HuH-7 (cell line): ENCODE measurements around the gene TNFSF13B.

ENCODE experiments used
- DNase-seq: peaks from one replicate; pipeline ENCODE4 v3.0.0; 2011; ENCODE audit warnings: low spot score

The TNFSF13B gene

GRCh38 chr13:108350579-108350978, 81.1 kb downstream of the TNFSF13B start:
- no peak for DNase-seq

GRCh38 chr13:108352599-108352998, 83.1 kb downstream of the TNFSF13B start:
- DNase-seq: no peak

- no peak for DNase-seq
Measured at GRCh38 chr13:108357228-108357627, 87.7 kb downstream of the TNFSF13B start.
